Measurements from ENCODE around the gene STEAP2. TPM values are rescaled to one million over a fixed set of nuclear protein-coding genes. Genes with fewer than 3 reads are reported as not detected.
A peak's percentile ranks its signal among the peaks of the same experiment; 100 is the strongest.

STEAP2 gene
- total and polyA plus RNA-seq, 5 donors = 16.7 to 46.3 (median 42.1) TPM

DNA sequence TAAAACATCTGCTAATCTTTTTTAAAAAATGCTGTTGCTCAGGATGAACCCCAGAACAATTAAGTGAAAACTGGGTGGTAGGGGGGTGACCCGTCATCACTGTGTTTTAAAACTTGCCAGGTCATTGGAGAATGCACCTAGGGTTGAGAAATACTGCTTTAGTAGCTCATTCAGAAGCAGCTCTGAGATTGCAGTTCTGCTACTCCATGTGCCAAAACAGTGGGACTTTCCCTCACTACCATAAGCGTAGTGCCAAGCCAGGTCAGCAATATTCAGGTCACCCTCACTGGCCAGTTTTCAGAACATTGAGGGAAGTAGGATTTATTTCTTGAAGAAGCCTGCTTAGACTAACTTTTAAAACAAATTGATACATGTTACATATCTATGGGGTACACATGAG lies 5.2 kb downstream of the STEAP2 start:
- no peak for ATAC-seq

DNA sequence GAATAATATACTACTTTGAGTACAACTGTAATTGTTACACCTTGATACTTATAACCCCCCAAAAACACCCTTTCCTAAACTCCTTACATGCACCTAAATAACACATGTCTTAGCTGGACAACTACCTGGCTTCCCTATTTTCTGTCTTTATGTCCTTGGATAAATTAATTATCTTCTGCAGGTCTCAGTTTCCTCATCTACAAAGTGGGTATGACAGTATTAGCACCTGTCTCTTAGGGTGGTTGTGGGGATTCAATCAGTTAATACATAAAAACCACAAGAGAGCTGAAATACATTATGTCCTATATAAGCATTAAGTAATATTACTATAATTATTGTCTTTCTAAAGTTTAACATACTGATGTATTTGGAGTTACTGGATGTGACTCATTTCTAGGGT lies 10.8 kb downstream of the STEAP2 start:
- no peak overlapping the region for H3K27ac ChIP-seq (ENCODE audit: low read length)
- no peaks in the 10 kb centered on the region for H3K27me3 ChIP-seq (ENCODE audit: control insufficient read depth, insufficient read depth)

More for the DNA sequence above, 5.2 kb downstream of the STEAP2 start:
- Histone ChIP-seq H3K9me3 (ENCODE audit: control insufficient read depth, low read length) (no peaks in the 10 kb centered on the region), H3K27ac (ENCODE audit: low read length) (no peak overlapping the region), H3K4me3 (ENCODE audit: low read length) (no peak overlapping the region), H3K4me1 (ENCODE audit: control insufficient read depth, insufficient read depth, low read length) (no peaks in the 10 kb centered on the region), H3K27me3 (ENCODE audit: control insufficient read depth, insufficient read depth) (no peaks in the 10 kb centered on the region)
- intact Hi-C loops (cut with DNase I) = no loop called here
- no peak for DNase-seq
- 64% methylated on average over 2 of the region's 2 CpGs for WGBS

DNA sequence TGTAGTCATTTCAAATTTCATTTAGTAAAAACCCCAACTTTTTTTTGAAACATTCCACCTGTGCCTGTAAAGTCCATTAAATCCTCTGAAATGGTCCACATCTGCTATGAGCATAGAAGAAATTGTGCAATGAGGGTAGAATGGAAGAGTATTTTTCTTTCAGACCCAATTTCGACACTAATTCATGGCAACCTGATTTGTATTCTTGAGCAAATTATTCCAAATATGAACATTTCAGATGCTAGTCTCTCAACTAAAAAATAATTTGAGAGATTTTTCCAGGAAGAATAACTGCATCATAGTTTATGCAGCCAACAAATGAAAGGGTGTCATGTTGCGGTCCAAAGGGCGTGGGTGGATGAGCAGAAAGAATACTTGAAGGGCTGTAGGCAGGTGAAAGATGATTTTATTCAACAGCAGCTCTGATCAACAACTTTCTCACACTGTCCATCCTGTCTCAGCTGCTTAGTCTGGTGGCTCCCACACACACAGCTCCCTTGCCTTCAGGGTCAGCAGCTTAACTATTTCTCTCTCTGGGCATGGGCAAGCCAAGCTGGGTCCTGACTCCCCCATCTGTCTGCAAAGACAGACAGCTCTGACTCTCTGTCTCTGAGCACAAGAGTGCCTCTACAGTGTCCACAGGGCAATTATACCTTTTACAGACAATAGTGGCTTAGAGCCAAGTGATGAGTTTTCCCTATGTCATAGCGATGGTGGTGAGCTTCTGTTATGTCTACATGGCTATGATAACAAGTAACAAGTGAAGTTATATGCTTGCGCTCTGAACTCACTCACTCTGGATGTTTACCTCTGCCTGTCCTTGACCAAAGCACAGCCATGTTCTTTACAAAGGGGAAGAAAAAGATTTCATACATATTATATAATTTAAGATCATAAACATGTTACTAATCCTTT lies 11.5 kb downstream of the STEAP2 start:
- DNase-seq (no peak), ATAC-seq (peak; percentile 31 to 32)
- H3K27me3 ChIP-seq (ENCODE audit: control insufficient read depth, insufficient read depth) = no peaks in the 10 kb centered on the region
- no peak overlapping the region for H3K4me3 ChIP-seq (ENCODE audit: low read length)
- WGBS = 75% methylated on average over 5 of the region's 5 CpGs
- H3K27ac ChIP-seq (ENCODE audit: low read length) = no peak overlapping the region
- H3K4me1 ChIP-seq (ENCODE audit: control insufficient read depth, insufficient read depth, low read length) = no peaks in the 10 kb centered on the region
- no peaks in the 10 kb centered on the region for H3K9me3 ChIP-seq (ENCODE audit: control insufficient read depth, low read length)
- intact Hi-C loops (cut with DNase I) = no loop called here

More for the DNA sequence above, 10.8 kb downstream of the STEAP2 start:
- Histone ChIP-seq H3K4me1 (ENCODE audit: control insufficient read depth, insufficient read depth, low read length) (no peaks in the 10 kb centered on the region), H3K4me3 (ENCODE audit: low read length) (no peak overlapping the region), H3K9me3 (ENCODE audit: control insufficient read depth, low read length) (no peaks in the 10 kb centered on the region)
- DNase-seq (no peak), ATAC-seq (no peak)
- intact Hi-C loops (cut with DNase I) = no loop called here

DNA sequence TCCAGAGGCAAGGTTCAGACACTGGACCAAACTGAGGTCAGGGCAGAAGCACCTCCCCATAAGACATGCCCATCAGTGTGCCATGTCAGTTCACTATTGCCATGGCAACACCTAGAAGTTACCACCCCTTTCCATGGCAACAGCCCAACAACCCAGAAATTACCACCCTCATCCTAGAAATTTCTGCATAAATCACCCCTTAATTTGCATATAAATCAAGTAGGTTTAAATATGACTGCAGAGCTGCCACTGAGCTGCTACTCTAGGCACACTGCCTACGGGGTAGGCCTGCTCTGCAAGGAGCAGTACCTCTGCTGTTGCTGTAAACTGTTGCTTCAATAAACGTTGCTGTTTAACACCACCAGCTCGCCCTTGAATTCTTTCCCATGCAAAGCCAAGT lies 12.7 kb downstream of the STEAP2 start:
- H3K4me3 ChIP-seq (ENCODE audit: low read length) = no peak overlapping the region
- intact Hi-C loops (cut with DNase I) = no loop called here
- DNase-seq = no peak
- no peaks in the 10 kb centered on the region for H3K4me1 ChIP-seq (ENCODE audit: control insufficient read depth, insufficient read depth, low read length)
- ATAC-seq = no peak
- no peaks in the 10 kb centered on the region for H3K27me3 ChIP-seq (ENCODE audit: control insufficient read depth, insufficient read depth)
- H3K27ac ChIP-seq (ENCODE audit: low read length) = no peak overlapping the region
- H3K9me3 ChIP-seq (ENCODE audit: control insufficient read depth, low read length) = no peaks in the 10 kb centered on the region
- whole genome bisulfite sequencing = 48% methylated on average over 3 of the region's 3 CpGs

DNA sequence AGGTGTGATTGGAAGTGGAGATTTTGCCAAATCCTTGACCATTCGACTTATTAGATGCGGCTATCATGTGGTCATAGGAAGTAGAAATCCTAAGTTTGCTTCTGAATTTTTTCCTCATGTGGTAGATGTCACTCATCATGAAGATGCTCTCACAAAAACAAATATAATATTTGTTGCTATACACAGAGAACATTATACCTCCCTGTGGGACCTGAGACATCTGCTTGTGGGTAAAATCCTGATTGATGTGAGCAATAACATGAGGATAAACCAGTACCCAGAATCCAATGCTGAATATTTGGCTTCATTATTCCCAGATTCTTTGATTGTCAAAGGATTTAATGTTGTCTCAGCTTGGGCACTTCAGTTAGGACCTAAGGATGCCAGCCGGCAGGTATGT lies 13.6 kb downstream of the STEAP2 start:
- Histone ChIP-seq H3K27ac (ENCODE audit: low read length) (no peak overlapping the region), H3K27me3 (ENCODE audit: control insufficient read depth, insufficient read depth) (no peaks in the 10 kb centered on the region)
- 93% methylated on average over 3 of the region's 3 CpGs for WGBS

DNA sequence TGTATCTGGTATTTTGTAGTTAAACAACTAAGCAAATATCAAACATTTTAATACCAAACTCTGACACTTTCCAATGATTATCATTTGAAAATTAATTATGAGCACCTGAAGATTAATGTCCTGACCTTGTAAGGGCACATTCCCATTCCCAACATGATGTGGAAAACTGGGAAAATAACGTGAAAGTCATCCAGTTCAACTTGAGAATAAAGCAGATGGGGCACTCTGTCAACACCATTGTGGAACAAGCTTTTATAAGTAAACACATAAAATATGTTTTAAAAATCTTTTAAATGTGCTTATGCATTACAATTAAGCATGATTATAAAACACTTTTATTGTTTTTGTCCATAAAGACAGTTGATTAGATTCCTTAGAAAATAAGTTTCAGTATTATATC lies 14.1 kb downstream of the STEAP2 start:
- no peak overlapping the region for H3K4me3 ChIP-seq (ENCODE audit: low read length)
- WGBS = 57% methylated on average over 1 of the region's 1 CpG
- ATAC-seq (no peak), DNase-seq (no peak)
- no peak overlapping the region for H3K27ac ChIP-seq (ENCODE audit: low read length)
- intact Hi-C loops (cut with DNase I) = no loop called here
- H3K9me3 ChIP-seq (ENCODE audit: control insufficient read depth, low read length) = no peaks in the 10 kb centered on the region
- no peaks in the 10 kb centered on the region for H3K27me3 ChIP-seq (ENCODE audit: control insufficient read depth, insufficient read depth)
- H3K4me1 ChIP-seq (ENCODE audit: control insufficient read depth, insufficient read depth, low read length) = no peaks in the 10 kb centered on the region

More for the DNA sequence above, 13.6 kb downstream of the STEAP2 start:
- intact Hi-C loops (cut with DNase I) = no loop called here
- DNase-seq (no peak), ATAC-seq (no peak)
- no peak overlapping the region for H3K4me3 ChIP-seq (ENCODE audit: low read length)
- no peaks in the 10 kb centered on the region for H3K4me1 ChIP-seq (ENCODE audit: control insufficient read depth, insufficient read depth, low read length)
- H3K9me3 ChIP-seq (ENCODE audit: control insufficient read depth, low read length) = no peaks in the 10 kb centered on the region

DNA sequence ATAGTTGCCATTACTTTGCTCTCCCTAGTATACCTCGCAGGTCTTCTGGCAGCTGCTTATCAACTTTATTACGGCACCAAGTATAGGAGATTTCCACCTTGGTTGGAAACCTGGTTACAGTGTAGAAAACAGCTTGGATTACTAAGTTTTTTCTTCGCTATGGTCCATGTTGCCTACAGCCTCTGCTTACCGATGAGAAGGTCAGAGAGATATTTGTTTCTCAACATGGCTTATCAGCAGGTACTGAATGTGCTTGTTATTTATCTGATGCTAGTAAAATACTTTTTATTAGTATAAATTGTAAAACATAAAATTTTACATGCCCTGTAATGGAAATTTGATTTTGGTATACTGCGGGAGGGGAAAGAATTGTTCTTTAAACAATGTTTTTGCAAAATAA lies 15.7 kb downstream of the STEAP2 start:
- WGBS = 88% methylated on average over 5 of the region's 5 CpGs
- H3K4me1 ChIP-seq (ENCODE audit: control insufficient read depth, insufficient read depth, low read length) = no peaks in the 10 kb centered on the region
- H3K27ac ChIP-seq (ENCODE audit: low read length) = no peak overlapping the region
- intact Hi-C loops (cut with DNase I) = no loop called here
- no peaks in the 10 kb centered on the region for H3K27me3 ChIP-seq (ENCODE audit: control insufficient read depth, insufficient read depth)
- DNase-seq (no peak), ATAC-seq (no peak)
- no peaks in the 10 kb centered on the region for H3K9me3 ChIP-seq (ENCODE audit: control insufficient read depth, low read length)
- no peak overlapping the region for H3K4me3 ChIP-seq (ENCODE audit: low read length)

DNA sequence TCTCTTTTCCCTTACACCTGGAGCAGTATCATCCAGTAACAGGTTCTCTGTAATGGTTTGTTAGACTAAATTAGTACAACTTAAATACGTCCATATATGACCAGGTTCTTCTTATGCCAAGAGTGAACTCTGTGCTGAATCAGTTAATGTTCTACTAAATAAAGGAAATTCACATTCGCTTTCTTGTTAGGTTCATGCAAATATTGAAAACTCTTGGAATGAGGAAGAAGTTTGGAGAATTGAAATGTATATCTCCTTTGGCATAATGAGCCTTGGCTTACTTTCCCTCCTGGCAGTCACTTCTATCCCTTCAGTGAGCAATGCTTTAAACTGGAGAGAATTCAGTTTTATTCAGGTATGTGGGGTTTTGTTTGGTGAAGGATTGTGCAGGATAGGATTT lies 18.1 kb downstream of the STEAP2 start:
- 86% methylated on average over 2 of the region's 2 CpGs for WGBS

DNA sequence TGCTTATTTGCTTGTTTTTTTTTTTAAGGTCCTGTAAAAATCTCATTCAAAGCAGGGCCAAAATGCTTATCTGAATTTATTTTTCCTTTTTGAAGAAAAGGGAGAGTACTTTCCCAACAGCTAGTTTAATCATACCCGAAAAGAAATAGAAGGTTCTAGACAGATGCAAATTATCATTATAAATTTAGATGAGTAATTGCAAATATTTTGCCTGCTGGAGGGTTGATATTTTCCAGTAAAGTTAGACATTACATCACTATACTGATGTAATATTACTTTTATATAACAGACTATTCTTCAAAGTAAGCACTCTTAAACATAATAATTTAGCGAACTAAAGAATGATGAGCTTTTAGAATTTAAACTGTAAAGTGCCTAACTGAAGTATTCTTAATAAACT lies 19.3 kb downstream of the STEAP2 start:
- H3K27me3 ChIP-seq (ENCODE audit: control insufficient read depth, insufficient read depth) = no peaks in the 10 kb centered on the region
- H3K27ac ChIP-seq (ENCODE audit: low read length) = no peak overlapping the region
- intact Hi-C loops (cut with DNase I) = no loop called here
- H3K9me3 ChIP-seq (ENCODE audit: control insufficient read depth, low read length) = no peaks in the 10 kb centered on the region
- DNase-seq = no peak
- no peak overlapping the region for H3K4me3 ChIP-seq (ENCODE audit: low read length)
- WGBS = 74% methylated on average over 2 of the region's 2 CpGs
- ATAC-seq = no peak
- H3K4me1 ChIP-seq (ENCODE audit: control insufficient read depth, insufficient read depth, low read length) = no peaks in the 10 kb centered on the region

More for the DNA sequence above, 18.1 kb downstream of the STEAP2 start:
- H3K4me1 ChIP-seq (ENCODE audit: control insufficient read depth, insufficient read depth, low read length) = no peaks in the 10 kb centered on the region
- DNase-seq = no peak
- H3K27ac ChIP-seq (ENCODE audit: low read length) = no peak overlapping the region
- no peak for ATAC-seq
- no peak overlapping the region for H3K4me3 ChIP-seq (ENCODE audit: low read length)
- H3K9me3 ChIP-seq (ENCODE audit: control insufficient read depth, low read length) = no peaks in the 10 kb centered on the region
- intact Hi-C loops (cut with DNase I) = no loop called here
- H3K27me3 ChIP-seq (ENCODE audit: control insufficient read depth, insufficient read depth) = no peaks in the 10 kb centered on the region

DNA sequence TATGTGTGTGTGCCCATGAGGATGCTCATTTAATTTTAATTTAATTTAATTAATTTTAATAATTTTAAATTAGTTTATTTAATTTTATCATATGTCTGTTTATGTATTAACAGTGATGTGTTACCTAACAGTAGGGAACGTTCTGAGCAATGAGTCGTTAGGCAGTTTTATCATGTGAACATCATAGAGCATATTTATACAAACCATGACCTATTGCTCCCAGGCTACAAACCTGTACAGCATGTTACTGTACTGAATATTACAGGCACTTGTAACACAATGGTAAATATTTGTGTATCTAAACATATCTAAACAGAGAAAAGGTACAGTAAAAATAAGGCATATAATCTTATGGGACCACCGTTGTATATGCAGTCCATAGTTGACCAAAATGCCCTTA lies 19.8 kb downstream of the STEAP2 start:
- ATAC-seq (no peak), DNase-seq (no peak)
- intact Hi-C loops (cut with DNase I) = no loop called here
- Histone ChIP-seq H3K27me3 (ENCODE audit: control insufficient read depth, insufficient read depth) (no peaks in the 10 kb centered on the region), H3K4me3 (ENCODE audit: low read length) (no peak overlapping the region), H3K9me3 (ENCODE audit: control insufficient read depth, low read length) (no peaks in the 10 kb centered on the region), H3K4me1 (ENCODE audit: control insufficient read depth, insufficient read depth, low read length) (no peaks in the 10 kb centered on the region), H3K27ac (ENCODE audit: low read length) (no peak overlapping the region)
- 81% methylated on average over 3 of the region's 3 CpGs for WGBS

DNA sequence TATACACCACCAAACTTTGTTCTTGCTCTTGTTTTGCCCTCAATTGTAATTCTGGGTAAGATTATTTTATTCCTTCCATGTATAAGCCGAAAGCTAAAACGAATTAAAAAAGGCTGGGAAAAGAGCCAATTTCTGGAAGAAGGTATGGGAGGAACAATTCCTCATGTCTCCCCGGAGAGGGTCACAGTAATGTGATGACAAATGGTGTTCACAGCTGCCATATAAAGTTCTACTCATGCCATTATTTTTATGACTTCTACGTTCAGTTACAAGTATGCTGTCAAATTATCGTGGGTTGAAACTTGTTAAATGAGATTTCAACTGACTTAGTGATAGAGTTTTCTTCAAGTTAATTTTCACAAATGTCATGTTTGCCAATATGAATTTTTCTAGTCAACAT lies 20.9 kb downstream of the STEAP2 start:
- H3K27ac ChIP-seq (ENCODE audit: low read length) = no peak overlapping the region
- no peaks in the 10 kb centered on the region for H3K9me3 ChIP-seq (ENCODE audit: control insufficient read depth, low read length)
- H3K4me3 ChIP-seq (ENCODE audit: low read length) = no peak overlapping the region
- DNase-seq = no peak
- H3K4me1 ChIP-seq (ENCODE audit: control insufficient read depth, insufficient read depth, low read length) = no peaks in the 10 kb centered on the region
- WGBS = 38% methylated on average over 5 of the region's 5 CpGs
- H3K27me3 ChIP-seq (ENCODE audit: control insufficient read depth, insufficient read depth) = no peaks in the 10 kb centered on the region
- intact Hi-C loops (cut with DNase I) = no loop called here
- ATAC-seq = no peak

Data from right cardiac atrium (tissue), 5 donors.